ENCODE results near the gene PAPSS1.

DNA sequence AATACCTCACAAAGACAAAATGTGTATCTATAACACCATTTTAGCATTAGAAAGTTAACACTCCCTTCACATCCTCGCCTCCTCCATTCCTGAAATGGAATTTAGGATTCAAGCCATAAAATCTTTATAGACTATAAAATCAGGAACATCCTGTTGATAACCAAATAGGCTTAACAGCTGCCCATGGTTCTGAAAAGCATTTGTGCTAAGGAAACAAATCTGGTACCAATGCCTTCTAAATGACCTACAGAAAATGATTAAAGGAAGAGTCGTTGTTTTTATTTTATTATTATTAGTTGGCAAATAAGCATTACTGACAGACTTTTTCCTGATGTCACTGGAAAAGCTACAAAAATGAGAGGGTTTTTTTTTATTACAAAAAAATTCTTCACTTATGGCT lies 79.8 kb downstream of the PAPSS1 start:
- TF ChIP-seq, protein P1, sequence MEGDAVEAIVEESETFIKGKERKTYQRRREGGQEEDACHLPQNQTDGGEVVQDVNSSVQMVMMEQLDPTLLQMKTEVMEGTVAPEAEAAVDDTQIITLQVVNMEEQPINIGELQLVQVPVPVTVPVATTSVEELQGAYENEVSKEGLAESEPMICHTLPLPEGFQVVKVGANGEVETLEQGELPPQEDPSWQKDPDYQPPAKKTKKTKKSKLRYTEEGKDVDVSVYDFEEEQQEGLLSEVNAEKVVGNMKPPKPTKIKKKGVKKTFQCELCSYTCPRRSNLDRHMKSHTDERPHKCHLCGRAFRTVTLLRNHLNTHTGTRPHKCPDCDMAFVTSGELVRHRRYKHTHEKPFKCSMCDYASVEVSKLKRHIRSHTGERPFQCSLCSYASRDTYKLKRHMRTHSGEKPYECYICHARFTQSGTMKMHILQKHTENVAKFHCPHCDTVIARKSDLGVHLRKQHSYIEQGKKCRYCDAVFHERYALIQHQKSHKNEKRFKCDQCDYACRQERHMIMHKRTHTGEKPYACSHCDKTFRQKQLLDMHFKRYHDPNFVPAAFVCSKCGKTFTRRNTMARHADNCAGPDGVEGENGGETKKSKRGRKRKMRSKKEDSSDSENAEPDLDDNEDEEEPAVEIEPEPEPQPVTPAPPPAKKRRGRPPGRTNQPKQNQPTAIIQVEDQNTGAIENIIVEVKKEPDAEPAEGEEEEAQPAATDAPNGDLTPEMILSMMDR (IDR thresholded peaks at IDR 0.05; ENCODE audit: low read depth, low read length, poor library complexity, severe bottlenecking) = no peak
- no peak for TF ChIP-seq EZH2phosphoT487 (IDR thresholded peaks at IDR 0.05; ENCODE audit: borderline replicate concordance, low read length)

Data from DOHH2 (cell line).